Hematopoietic multipotent progenitor cell treated with erythropoietin and hydrocortisone succinate and interleukin-3 and kit ligand, for 8 days (in vitro differentiated cells): Measurements from ENCODE around the gene ISOC2.
A peak's percentile ranks its signal among the peaks of the same experiment; 100 is the strongest.
"Not testable (repeated sequence)": the region's sequence is repeated elsewhere in the genome, so short reads cannot be mapped to it uniquely, and the experiment has no call there.

ENCODE experiments used
- DNase-seq: peaks from one replicate; pipeline ENCODE4 v3.0.0-alpha.2; 2015

Gene ISOC2

DNA sequence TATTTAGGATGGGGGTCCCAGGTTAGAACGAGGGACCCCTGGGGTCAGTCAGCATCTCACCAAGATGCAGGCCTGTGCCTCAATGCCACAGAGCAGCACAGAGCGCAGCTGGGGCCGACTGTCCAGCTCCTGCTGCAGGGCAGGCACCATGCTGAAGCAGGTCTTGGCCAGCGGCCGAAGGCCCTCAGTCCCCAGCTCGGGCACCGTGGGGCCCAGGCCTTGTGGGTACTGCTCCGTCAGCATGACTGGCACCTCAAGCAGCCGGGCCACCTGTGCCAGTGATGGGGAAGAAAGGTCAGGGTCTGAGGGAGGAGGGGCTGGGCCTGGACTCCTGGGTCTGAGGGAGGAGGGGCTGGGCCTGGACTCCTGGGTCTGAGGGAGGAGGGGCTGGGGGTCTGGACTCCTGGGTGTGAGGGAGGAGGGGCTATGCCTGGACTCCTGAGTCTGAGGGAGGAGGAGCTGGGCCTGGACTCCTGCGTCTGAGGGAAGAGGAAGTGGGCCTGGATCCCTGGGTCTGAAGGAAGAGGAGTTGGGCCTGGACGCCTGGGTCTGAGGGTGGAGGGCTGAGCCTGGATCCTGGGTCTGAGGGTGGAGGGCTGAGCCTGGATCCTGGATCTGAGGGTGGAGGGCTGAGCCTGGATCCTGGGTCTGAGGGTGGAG, 5.7 kb downstream of the ISOC2 start:
- DNase-seq: no peak

DNA sequence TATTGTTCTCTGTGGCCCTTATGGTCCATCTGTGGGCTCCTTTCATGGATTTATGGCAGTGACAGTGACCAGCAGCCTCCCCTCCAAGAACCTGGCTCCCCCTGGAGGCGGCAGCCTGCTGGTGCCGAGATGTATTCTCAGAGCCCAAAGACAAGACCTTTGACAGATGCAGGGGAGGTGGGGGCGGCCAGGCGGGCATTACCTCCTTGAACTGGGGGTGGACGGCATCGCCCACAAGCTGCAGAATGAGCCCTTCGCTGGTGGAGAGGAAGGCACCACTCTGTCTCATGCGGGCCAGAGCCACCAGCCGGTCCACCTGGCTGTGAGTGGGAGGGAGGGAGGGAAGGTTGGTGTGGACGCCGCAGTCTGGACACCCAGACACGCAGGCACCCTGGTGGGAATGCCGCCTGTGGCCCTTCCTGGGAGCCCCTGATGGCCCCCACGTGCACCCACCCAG, 6.6 kb downstream of the ISOC2 start:
- peak; percentile 72 for DNase-seq

DNA sequence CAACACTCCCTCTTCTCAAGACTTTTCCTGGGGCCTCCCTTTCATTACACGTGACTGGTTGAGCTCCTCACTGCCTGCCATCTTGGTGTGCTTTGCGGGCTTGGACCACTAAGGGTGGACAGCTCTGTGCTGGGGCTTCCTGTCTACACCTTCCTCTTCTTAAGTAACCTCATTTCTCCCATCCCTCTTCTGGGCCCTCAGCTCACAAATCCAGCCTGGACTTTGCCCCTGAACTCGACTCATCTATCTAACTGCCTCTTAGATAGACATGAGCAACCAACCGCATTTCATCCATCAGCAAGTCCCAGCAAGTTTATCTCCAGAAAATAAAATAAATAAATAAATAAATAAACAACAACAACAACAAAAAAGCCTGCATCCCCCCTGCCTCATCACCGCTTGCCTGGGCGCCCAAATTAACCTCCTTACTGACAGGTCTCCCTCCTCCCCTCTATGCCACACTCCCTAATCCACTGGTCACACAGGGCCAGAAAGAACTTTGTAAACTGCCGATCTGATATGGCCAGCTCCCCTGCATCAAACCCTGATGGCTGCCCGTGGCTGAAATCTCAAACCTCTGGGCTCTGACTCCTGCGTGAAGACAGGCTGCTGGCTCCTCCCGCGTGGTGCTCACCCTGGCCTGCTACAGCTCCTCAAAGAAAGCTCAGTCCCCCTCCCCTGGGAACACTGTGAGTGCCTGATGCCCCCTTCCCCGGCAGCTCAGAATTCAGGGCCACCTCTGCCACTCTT, 7.8 kb downstream of the ISOC2 start:
- DNase-seq: no peak

DNA sequence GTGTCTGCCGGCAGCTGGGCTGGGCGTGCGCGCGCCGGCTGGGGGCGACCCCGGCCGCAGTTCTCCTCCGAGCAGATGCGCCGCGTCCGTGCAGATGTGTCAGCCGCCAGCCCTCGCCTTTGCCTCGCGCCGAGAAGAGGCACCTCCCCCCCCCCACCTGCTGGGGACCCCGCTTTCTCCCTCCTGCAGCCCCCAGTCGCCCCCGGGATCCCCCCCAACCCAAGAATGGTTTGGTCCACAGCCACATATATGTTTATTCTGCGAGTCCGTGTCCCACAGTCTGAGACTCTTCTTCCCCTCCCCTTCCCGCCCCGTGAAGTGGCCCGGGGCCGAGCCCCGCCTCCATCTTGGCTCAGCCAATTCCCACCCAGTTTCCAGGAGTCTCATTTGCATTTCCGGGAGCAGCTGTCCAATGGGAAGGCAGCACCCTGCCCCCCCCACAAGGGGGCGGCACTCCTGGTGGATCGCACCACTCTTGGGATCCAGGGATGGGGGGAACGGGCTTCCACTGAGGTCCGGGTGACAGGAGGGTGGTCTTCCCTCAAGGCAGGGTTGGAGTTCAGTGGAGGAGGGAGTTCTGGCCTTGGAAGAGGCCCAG, 8.6 kb downstream of the ISOC2 start:
- peak; percentile 94 for DNase-seq

DNA sequence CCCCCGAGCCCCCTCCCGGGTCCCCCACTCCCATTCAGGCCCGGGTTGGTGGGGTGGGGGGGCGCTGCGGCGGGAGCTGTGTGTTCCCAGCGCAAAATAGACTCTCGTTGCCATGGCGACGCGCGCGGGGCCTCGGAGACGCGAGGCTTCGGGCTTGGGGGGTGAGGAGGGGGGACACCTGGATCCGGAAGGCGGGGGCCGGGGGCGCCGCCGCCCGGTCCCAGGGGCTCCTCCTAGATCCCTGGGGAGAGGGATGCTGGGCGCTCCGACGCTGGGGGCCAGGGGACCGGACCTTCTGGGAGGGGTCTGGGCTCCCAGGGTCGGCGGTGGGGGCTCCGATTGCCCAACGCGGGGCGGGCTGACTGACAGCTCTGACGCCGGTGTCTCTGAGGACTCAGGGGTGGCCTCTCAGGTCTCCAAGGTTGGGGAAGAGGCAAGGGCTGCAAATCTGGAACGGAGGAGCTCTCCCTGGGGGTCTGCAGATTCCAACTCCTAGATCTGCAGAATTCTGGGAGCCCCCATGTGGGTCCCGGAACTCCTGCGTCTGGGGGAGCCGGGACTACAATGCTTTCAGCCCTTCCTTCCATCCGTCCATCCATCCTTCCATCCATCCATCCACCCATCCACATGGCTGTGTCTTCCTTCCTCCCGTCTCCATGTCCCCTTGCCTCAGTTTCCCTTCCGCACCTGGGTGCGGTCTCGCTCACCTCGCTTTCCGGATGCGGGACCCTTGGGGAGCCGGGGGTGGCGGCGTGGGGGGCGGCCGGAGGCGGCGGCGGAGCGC, 9.3 kb downstream of the ISOC2 start:
- peak; percentile 28 for DNase-seq

DNA sequence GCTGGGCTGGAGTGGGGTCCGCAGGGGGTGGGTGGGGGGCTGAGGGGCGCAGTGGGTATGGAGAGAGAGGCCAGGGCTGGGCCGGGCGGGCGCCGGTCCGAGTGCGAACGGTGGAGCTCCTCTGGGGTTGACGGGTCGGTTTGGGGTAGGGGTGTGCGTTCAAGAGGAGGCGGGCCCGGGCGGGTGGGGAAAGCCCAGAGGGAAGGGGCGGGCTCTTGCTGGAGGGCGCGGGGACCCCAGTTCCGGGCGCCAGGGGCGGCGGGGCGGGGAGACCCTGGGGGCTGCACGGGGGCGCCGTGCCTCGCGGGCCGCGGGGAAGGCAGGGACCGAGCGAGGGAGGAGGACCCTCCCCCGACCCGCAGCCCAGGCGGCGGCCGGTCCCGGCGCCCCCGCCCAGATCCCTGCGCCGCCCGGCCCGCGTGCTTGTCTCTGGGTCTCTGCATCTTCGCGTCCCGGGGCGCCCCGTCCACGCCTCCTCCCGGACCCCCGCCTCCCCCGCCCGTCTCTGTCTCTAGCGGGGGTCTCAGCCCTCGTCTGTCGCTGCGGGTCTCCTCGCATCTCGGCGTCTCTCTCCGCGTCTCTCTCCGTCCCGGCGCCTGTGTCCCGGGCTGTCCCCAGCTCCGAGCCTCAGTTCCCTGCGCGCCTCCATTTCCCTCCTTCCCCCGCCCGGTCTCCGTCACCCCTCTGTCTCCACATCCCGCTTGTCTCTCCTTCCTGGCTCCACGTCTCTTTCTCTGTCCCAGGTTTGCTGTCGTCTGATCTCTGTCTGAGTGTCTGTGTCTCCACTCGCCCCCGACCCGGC, 10.1 kb downstream of the ISOC2 start:
- no peak for DNase-seq

DNA sequence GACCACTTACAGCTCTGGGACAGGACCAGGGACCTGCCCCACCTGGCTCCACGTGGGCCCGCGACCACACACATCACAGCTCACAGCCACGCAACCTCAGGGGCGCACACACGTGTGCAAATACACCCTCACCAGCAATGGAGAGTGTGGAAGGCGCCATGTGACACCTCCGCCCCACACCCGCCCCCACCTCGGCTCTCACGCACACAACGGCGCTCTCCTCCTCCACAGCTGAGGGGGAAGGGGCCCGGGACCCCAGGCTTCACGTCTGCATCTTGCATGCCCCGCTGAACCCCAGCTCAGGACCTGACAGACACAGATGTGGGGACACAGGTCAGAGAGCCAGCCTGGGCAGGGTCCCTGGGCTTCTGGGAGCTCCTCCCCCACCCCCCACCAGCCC, 12.0 kb downstream of the ISOC2 start:
- no peak for DNase-seq

DNA sequence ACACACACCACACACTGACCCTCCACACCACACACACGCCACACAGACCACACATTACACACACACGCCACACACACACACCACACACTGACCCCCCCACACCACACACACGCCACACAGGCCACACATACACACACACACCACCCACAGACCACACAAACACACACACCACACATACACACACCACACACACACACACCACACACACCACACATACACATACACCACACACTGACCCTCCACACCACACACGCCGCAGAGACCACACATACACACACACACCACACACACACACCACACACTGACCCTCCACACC, 13.3 kb downstream of the ISOC2 start:
- not testable (repeated sequence) for DNase-seq

DNA sequence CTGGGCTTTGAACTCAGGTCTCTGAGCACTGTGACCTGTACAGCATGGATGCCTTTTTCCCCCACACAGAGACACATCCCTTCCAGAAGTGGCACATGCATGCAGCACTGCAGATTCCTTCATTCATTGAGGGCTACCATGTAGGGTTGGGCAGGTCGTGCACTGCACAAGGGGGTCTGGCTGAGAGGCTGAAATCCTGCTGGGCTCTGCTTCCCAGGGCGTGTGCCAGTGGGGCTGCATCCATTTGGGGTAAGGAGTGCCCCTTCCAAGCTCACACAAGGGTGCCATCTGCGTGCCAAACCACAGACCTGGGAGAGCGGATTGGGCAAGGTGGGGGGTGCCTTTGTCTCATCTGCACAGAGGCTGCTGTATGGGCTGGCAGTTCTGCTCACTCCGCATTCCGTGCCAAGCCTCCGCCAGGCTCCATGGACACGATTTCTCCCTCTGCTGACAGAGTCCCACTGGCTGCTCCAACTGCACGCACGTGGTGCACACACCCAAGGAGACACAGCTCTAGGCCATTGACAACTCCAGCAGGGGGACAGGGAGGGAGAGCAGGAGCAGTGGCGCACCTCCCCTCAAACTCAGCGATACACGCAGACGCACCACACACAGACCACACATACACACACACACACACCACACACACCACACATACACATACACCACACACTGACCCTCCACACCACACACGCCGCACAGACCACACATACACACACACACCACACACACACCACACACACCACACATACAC, 13.8 kb downstream of the ISOC2 start:
- DNase-seq: peak; percentile 91

DNA sequence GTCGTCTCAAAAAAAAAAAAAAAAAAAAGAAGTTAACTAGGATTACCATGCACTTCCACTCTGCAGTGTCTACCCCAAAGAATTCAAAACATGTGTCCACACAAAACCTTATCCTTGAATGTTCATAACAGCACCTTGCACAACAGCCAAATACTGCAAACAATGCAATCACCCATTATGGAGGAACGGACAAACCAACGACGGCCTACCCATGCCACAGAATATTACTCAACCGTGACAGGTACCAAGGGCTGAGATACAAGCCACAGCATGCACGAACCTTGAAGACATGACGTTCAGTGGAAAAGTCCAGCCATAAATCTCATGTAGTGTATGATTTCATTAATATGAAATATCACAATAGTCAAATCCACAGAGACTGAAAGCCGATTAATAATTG, 15.4 kb downstream of the ISOC2 start:
- DNase-seq: no peak

DNA sequence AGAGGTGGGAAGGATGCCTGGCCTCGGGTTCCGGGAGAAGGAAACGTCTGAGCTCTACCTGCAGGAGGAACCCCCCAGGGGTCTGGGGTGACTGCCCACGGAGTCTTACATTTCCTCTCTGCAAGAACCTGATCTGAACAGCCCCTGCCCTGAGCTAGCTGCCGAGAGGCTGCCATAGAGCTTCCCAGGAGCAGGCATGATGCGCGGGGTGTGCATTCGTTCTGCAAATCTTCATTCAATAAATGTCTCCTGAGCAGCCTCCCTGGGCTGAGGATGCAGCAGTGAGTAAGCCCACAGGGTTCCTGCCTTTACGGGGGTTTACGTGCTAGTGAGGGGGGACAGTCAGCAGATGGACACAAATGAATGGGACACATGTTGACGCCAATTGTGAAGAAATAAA, 16.8 kb downstream of the ISOC2 start:
- no peak for DNase-seq

DNA sequence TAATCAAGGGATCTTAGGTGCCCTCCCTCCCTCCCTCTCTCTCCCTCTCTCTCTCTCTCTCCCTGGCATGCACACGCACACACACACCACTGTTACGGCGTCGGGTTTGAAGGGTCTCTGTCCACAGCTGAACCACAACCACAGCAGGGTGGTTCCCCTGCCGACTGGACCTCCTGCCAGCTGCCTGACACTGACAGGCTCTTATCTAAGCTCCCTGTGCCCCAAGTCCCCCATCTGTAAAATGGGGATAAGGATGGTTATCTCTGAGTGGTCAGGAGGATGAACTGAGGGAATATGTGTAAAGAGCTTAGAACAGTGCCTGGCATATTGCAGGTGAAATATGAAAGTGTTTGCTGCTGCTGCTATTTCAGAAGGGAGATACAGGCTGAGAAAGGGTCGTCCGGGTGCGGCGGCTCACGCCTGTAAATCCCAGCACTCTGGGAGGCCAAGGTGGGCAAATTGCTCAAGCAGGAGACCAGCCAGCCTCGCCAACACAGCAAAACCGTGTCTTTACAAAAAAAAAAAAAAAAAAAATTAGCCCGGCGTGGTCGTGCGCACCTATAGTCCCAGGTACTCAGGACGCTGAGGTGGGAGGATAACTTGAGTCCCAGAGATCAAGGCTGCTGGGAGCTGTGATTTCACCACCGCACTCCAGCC, 17.5 kb downstream of the ISOC2 start:
- DNase-seq: peak; percentile 99

DNA sequence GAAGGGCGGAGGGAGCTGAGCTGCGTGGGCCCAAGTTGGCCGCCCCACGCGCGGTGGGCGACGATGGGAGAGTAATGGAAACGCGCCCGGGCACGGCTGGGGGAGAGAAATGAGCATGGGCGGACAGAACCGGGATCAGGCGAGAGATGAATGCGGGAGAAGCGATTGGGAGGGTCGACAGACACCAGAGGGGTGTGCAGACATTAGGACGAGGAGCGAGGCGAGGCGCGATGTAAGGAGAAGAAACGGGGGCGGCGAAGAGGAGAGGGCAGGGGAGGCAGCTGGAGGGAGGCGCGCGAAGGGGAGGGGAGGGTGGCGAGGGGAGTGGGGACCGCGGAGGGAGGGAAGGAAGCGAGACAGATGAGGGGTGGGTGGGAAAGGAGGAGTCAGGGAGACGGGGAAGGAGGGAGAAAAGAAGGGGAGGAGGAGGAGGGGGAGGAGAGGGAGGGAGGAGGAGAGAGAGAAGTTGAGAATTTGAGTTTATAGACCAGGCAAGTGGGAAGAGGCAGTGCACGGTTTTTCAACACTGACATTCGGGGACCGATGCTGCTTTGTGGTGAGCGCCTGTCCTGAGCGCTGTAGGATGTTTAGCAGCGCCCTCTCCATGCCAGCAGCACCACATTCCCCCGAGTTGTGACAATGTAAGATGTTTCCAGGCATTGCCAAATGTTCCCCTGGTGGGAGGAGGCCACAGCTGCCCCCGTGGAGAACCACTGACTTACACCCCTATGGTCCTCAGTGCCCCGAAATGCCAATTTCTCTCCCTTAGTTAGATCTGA, 18.2 kb downstream of the ISOC2 start, which contains the start of gene SHISA7:
SHISA7 (minus strand) TSS at position 256 of the 779 bp plus-strand sequence. CDS start 437 bp downstream, outside the sequence.
- no peak for DNase-seq

DNA sequence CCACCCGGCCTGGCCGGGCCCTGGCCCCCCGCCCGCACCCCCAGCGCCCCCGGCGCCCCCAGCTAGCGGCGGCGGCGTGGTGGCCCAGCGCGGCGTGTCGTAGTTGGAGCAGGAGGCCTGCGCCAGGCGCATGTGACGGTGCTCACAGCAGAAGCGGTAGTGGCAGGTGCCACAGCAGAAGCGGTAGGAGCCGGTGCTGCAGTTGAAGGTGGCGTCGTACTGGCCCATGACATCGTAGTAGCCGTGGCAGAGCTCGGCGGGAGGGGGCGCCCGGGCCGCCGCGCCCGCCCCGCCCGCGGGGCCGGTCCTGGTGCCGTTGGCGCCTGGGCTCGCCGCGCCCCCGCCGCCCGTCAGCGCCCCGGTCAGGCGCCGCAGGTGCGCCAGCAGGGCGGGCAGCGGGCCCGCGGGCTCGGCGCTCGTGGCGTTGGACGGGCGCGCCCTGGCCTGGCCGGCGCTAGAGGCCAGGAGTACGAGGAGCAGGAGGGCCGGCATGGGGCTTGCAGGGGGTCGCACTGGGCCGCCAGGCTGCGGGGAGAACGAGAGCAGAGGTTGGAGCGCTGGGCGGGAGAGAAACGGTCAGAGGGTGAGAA, 19.0 kb downstream of the ISOC2 start:
- peak; percentile 50 for DNase-seq

DNA sequence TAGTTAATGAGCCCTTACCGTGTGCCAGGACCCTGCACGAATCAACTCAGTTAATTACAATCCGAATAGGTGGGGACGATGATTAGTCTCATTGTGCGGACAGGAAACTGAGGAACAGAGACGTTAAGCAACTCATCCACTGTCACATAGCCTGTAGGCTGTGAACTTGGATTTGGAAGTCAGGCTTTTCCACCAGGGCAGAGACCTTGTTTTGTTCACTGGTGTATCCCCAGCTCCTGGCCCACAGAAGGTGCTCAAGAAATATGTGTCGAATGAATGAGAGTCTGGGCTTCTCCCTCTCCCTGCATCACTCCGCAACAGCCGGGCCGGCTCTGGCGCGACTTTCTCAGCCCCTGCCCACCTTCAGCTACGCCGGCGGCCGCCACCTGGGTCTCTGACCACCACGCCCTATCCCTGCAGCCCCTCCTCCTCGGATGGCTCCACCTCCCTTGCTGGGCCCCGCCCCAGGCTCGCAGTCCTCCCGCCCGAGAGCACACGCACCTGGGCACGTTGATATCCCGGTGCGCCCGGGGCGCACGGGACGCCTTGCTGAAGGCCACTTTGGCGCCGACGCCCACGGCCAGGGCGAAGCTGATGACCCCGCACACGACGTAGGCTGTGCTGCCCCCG, 19.6 kb downstream of the ISOC2 start:
- DNase-seq: peak; percentile 68

DNA sequence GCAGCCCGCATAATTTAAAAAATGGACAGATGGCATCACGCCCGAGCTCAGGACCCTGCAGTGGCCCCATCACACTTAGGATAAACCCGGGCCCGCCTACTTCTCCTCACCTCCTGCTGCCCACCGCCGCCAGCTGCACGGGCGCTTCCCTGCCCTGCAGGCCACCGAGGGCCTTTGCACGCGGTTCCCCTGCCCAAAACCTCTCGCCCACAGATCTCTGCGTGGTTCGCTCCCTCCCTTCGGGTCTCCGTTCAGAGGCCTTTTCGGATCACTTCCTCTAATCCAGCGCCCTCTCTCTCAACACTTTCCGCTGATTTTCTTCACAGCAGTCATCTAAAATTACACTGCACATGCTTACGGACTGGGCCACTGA, 20.1 kb downstream of the ISOC2 start:
- DNase-seq: no peak

DNA sequence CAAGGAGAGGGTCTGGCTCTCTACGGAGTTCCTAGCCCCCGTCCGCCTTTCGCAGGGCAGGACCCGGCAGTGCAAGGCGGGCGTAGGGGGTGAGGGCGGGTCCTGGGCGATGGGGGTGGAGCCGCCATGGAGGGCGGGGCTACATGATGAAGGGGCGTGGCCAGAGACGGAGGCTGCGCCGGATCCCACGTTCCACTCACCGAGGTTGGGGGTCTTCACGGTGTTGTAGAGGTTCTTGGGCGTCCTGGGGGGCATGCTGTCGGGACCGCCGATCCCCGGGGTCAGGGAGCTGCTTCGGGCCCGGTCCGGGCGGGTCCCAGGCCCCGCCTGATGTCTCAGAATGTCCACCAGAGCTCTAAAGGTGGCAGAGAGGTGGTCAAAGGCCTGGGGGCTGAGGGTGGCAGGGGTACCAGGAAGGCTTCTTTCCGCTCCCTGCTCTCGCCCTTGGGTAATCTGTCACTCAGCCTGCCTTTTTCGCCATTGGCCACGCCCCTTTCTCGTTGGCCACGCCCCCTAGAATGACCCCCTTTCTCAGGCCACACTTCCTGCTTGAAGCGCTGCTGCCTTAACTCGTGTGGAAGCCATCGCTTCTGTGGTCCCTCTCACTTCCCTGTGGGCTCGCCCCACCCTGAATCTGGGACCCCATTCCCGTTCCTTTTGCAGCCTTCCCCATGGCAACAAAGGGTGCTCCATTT, 20.9 kb downstream of the ISOC2 start:
- DNase-seq: peak; percentile 70

DNA sequence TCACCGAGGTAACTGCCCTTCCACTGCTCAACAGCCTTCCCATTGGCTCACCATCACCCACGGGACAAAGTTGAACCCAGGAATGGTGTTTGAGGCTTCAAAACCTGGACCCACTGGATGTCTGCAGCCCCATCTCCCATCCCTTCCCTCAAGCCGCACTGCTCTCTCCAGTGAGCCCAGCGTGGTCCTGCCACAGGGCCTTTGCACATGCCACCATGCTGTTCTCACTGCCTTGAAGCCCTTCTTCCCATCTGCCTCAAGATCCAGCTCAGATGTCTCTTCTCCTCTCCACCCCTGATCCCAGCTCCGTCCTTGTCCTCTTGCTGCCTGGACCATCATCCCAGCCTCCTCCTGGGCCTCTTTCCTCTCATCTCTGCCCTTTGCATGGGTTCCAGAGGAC, 22.4 kb downstream of the ISOC2 start:
- no peak for DNase-seq

DNA sequence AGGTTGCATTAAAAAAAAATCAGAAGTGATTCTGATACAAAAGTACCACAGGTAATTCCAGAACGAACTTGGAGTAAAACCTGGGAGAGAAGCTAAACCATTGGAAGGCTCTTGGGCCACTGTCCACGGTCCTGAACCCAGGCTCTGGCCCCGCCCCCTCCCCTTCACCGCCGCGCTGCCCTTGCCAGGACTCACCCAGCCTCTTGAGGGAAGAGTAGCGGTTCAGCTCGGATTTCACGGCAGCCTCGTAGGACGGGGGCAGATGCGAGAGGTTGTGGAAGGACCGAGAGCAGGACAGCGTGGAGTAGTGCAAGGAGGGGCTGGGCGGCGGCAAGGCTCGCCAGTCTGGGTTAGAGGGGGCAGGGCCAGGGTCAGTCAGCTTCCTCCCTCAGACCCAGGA, 24.0 kb downstream of the ISOC2 start:
- DNase-seq: peak; percentile 65
